ENCODE measurements around the gene MPIG6B.

The MPIG6B gene

DNA sequence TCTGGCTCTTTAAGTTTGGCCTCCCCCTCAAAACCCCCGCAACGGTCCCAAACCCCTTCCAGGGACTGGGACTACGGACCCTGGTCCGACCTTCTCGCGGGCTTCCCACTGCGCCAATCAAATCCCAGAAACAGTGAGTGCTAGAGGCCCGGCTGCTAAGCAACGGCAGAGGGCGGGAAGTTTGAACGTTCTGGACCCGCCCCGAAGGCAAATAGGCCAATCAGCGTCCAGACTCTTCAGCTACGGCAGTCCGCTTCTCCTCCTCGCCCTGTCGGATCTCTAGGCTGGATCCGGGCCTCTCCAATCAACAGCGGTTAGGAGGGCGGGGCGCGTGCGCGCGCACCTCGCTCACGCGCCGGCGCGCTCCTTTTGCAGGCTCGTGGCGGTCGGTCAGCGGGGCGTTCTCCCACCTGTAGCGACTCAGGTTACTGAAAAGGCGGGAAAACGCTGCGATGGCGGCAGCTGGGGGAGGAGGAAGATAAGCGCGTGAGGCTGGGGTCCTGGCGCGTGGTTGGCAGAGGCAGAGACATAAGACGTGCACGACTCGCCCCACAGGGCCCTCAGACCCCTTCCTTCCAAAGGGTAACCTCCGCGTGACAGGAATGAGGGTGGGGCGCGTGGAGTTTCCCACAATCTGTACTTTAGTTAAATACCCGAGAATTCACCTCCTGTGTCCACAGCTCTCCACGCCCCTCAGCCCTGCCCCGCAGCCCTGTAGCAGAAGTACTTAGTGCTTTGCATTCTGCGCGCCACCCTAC is 16.6 kb downstream of the MPIG6B start, which contains the start of gene MSH5:
TSS of gene MSH5 (plus strand) at position 367 of the 758 bp plus-strand sequence. CDS start 462 bp downstream, outside the sequence.
- peak; percentile 91 for DNase-seq

DNA sequence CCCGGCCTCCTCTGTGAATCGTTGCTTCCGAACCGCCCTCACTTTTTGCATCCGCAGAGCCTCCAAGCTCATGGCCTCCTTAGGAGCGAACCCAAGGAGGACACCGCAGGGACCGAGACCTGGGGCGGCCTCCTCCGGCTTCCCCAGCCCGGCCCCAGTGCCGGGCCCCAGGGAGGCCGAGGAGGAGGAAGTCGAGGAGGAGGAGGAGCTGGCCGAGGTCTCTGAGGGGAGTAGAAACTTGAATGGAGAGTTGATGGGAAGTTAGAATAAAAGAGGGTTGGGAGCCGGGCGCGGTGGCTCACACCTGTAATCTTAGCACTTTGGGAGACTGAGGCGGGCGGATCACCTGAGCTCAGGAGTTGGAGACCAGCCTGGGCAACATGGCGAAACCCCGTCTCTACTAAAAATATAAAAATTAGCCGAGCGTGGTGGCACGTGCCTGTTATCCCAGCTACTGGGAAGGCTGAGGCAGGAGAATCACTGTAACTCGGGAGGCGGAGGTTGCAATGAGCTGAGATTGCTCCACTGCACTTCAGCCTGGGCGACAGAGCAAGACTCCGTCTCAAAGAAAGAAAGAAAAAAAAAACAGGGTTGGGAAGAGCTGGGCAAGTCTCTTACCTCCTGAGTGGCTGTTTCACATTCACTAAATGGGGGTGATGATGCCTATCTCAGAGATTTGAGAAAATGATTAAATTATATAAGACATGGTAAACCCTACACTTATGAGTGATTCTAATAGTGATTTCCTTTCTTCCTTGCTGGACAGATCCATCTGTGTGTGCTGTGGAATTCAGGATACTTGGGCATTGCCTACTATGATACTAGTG is 17.4 kb downstream of the MPIG6B start:
- no peak for DNase-seq

DNA sequence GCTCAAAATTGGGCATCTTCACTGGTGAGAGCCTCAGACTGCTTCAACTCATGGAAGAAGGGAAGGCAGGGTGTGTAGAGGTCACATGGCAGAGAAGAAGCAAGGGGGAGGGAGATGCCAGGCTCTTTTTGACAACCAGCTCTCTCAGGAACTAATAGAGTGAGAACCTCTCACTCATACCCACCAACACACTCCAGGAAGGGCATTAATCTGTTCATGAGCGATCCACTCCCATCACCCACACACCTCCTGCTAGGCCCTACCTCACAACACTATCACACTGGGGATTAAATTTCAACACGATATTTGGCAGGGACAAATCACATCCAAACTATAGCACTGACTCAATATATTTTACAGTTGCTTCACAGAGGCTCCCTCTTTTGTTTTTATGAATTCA is 18.6 kb downstream of the MPIG6B start:
- no peak for DNase-seq

DNA sequence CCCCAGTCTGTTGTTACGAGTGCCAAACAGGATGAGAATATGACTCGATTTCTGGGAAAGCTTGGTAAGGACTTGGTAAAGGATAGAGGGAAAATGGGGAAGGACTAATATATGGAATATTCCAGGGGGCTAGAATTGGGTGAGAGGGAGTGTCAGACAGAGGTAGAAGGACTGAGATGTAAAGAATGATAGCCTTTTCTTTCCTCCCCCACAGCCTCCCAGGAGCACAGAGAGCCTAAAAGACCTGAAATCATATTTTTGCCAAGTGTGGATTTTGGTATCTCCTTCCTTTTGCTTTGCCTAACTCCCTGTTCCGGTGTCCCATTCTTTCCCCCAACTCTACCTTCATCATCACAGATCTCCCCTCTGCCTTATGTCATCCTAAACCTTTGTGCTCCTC is 19.7 kb downstream of the MPIG6B start:
- no peak for DNase-seq

DNA sequence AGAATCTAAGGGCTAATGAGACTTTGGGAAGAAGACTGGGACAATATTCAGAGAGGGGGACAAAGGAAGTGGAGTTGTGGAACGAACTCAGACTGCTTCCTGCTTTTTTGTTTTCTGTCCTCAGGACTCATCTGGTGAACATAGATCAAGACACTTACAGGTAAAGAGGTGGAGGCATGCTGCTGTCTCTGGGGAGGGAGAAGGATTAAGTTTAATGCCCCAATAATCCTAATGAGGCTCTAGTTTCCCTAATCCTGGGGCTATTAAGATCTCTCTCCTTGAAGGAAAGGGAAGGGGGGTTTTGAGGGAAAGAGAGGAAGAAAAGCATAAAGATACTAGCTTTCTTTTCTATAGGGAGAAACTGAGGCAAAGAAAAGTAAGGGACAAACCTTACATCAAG is 21.2 kb downstream of the MPIG6B start:
- DNase-seq = no peak

DNA sequence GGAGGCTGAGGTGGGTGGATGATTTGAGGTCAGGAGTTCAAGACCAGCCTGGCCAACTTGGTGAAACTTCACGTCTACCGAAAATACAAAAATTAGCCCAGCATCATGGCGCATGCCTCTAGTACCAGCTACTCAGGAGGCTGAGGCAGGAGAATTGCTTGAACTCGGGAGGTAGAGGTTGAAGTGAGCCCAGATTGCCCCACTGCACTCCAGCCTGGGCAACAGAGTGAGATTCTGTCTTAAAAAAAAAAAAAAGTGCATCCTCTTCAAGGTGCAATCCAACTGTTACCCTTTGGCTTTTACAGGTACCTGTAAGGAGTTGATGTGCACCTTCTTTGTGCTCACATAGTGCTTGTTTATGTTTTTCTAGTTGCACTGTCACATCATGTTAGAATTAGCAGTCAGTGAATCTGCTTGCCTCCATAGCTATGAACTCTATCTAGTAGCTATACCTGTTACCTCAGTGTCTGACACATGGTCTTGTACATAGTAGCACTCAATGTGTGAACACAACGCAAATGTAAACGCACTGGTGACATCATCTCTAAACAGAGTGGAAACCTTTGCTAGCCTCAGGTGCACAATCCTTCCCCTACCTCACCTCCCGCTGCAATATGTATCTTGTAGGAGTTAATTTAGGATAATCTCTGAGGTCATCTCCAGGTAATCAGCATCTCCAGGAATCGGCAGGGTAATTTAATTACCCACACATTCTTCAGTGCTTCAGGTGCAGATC is 26.3 kb downstream of the MPIG6B start:
- DNase-seq = no peak

DNA sequence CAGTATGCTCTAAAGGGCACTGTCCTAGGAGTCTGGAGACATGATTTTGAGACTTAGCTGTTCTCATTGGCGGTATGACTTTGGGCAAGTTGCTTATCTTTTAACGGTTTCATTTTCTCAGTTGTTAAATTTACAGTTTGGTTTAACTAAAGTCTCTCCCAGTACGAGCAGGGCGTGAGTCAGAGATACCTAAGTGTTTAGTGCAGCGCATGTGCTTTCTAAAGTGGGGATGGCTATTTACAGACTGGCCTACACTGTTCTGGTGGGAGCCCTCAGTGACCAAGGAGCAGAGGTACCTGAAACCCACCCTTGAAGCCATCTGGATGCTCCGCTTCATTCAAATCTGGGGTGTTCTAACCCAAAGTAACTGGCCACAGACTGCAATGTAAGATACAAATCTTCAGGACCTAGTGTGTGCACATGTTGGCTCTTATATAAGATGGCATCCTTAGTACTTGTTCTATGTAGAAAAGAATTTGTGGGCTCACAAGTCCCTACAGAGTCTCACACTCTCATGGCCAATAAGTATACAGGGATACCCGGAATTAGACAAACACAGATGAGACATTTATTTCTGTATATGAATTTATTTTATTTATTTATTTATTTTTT is 27.3 kb downstream of the MPIG6B start:
- DNase-seq = no peak

DNA sequence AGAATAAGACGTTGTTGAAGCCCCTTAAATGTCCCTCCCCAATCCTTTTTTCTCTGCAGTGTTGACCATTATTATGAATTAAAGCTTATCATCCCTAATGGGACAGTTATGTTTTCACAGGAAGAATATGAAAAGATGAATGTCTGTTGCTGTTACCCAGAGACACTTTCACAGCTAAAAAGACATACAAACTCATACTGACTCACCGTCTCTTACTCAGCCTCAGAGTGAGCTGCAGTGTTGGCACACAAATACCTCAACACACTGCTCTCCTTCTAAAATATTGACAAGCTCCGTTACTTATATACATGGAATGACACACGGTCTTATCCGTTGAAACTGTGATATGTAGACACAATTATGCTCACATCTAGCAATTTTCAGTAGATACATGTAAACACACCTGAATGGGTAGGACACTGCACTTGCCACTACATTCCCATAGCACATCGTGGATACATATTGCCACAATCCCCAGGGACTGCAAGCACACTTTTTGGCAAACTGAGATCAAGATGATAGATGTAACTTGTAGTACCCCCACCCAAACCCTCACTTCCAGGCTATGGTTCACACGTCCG is 29.7 kb downstream of the MPIG6B start:
- DNase-seq = no peak

DNA sequence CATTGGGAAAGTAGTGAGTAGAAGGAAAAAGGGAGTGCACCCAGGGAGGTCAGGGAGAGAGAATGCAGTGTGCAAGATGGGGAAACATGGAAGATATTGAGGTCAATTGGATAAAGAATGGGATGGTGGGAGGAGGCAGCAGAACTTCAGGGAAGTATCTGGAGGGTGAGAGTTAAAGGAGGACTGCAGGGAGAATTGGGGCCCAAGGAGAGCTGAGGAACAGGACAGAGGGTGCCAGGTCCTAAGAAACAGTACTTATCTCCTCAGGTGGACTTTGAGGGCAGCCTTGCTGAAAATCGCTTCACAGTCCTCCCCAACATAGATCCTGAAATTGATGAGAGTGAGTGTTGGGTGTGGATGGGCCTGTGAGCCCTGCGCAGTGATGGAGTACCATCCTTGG is 35.1 kb downstream of the MPIG6B start:
- no peak for DNase-seq

DNA sequence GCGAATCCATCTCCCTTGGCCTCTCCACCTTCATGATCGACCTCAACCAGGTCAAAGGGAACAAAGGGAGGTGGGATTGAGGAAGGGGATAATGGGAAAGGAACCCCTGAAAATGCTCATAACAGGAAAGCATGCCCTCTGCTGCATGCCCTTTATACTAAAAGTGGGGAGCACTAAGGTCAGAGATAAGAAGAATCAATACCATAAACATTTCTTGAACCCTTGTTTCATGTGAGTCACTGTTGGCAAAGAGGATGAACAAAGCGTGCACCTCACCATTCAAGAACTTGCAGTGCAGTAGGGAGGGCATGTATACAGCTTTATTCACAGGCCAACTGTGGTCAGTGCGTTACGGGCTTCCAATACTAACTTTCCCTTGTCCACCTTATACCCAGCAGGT is 37.6 kb downstream of the MPIG6B start:
- DNase-seq = no peak

DNA sequence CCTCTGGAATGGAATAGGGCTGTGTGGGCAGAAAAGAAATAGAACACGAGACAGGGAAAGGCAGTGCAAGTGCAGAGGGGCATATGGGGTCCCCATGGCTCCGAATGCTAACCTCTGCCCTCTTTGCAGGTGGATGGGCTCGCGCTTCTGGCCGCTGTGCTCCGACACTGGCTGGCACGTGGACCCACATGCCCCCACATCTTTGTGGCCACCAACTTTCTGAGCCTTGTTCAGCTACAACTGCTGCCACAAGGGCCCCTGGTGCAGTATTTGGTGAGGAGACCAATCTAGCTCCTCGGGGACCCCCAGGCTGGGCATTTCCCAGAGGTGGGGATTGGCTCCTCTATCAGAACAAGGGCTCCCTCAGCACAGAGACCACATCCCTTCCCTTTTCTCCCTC is 38.2 kb downstream of the MPIG6B start:
- no peak for DNase-seq

DNA sequence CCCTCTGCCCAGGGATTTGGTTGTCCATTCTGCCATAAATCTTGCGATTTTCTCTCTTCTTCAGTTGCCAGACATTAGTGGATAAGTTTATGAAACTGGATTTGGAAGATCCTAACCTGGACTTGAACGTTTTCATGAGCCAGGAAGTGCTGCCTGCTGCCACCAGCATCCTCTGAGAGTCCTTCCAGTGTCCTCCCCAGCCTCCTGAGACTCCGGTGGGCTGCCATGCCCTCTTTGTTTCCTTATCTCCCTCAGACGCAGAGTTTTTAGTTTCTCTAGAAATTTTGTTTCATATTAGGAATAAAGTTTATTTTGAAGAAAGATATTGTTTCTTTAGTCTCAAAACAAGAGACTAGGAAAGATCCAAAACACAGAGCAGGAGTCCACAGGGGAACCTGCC is 39.2 kb downstream of the MPIG6B start, which contains the start of gene SAPCD1:
TSS of gene SAPCD1 (plus strand) at position 301 of the 400 bp plus-strand sequence. CDS start 399 bp downstream, outside the sequence.
- DNase-seq = no peak

DNA sequence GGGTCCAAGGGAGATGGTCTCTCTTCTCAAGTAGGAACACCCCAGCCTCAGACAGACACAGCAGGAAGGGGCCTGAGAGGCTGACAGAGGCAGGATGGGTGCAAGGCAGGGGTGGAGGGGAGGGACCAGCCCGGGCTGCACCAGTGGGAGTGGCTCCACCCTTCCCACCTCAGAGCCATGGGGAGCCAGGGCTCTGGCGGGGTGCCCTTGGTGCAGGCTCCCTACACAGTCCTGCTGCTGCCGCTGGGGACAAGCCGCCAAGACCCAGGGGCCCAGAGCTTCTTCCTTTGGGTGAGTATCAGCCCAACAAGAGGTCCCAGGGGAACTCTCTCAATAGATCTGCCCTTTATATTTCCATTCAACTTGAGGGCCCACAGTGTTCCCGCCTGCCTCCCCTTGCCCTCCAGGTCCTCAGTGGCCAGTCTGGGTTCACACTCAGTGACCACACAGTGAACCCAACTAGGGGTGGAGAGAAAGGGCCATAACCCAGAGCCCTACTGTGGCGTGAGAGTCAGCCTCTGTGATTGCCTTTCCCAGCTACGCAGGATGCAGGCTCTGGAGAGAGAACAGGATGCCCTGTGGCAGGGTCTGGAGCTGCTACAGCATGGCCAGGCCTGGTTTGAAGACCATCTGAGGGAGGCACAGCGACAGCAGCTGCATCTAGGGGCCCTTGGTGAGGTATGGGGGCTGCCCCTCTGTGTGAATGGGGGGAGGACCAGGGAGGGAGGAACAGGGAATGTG is 39.9 kb downstream of the MPIG6B start:
- DNase-seq = no peak

DNA sequence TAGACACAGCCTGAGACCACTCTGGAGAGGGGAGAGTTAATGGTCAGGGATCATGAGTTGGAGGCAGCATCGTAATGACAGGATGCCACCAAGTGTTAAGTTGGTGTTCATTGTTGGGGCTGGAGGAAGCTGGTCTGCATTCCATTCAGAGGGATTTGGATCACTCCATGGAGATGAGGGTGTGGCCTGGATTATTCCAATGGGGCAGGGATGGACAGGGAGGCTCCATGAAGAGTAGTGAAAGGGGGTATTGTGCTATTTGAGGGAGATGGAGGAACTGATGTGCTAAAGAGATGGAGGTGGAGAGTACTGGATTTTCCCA is 40.4 kb downstream of the MPIG6B start:
- no peak for DNase-seq

DNA sequence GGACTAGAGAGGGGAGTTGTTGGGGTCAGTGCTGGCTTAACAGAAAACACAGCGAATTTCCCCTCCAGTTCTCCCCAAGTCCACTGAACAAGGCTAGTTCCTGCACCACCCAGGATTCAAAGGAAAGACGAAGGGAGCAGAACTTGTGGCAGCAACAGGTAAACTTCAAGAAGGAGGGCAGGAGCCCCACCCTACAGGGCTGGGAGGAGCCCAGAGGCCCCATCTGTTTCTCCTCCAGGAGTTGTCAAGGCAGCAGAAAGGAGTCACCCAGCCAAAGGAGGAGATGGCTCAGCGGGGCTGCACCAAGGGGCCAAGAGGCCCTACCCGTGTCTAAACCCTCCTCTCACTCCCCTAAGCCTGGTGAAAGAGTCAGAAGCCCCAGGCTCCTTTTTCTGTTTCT is 41.0 kb downstream of the MPIG6B start:
- no peak for DNase-seq

DNA sequence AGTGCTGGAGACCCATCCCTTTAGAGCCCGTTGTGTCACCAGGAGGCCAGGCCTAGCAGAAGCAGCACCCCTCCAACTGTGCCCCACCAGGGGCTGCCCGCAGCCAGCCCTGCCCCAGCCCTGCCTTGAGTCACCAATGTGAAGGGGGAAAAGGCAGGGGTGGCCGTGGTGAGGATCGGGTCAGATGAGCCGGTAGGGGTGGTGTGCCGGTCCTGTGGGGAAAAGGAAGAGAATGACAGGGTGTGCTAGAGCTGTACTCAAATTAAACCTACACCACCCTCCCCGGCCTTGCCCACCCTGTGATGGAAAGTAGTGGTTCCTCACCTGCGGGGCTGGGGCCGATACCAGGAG is 42.4 kb downstream of the MPIG6B start:
- no peak for DNase-seq

DNA sequence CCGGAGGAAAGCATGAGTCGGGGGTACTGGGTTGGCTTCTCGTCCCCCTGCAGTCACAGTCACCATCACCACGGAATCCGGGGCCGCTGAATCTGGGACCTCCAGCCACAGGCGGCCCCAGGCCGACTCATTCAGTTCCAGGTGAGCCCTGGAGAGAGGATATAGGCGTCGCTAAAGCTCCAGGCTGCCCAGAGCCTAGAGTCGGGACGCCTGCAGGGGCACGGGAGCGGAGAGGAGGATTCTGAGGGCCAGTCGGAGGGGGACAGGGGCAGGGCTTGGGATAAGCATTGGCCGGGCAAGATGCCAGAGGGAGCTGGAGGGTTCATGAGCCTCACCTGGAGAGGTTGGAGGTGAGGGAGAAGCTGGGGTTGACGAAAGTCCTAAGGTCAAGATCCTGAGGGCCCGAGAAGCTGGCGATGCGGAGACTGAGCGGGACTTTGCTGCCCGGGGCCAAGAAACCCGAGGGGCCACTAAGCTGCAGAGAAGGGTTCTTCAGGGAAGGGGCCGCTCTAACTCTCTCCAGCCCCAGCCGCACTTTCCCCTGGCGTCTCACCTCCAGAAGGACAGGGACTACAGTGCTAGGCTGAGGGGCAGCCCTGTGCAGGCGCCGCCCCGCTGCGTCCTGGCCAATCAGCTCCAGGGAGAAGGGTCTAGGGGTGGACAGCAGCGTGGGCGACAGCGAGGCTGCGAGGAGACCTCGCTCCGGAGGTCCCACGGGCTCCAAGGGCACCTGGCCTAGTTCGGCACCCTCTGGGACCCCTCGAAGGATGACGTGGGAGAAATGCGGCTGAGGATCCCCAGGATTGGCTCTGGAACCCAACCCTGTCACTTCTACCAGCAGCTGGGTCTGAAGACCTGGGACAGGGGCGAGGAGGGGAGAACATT is 43.0 kb downstream of the MPIG6B start:
- no peak for DNase-seq

DNA sequence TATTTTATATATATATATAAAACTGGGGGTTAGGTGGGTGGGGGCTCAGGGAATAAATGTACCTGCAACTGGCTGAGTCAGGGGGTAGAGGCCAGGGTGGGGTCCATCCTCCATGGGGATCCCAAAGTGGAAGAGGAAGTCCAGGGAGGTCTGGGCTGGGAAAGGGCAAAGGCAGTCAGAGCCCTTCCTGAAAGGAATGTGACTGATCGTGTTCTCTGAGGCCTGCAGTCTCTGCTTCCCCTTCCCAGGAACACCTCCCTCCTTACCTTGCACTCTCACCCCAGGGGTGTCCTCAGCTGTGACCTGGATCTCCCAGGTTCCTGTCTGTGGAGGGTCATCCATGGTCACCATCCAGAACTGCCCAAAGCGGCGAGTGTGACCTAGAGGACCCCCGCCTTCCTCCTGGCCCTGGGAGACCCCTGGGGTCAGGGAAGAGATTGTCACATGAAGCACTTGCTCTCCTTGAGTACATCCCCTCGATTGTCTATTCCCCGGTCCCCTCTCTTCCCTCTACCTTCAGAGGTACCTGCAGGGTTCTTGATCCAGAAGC is 44.0 kb downstream of the MPIG6B start:
- DNase-seq = no peak

DNA sequence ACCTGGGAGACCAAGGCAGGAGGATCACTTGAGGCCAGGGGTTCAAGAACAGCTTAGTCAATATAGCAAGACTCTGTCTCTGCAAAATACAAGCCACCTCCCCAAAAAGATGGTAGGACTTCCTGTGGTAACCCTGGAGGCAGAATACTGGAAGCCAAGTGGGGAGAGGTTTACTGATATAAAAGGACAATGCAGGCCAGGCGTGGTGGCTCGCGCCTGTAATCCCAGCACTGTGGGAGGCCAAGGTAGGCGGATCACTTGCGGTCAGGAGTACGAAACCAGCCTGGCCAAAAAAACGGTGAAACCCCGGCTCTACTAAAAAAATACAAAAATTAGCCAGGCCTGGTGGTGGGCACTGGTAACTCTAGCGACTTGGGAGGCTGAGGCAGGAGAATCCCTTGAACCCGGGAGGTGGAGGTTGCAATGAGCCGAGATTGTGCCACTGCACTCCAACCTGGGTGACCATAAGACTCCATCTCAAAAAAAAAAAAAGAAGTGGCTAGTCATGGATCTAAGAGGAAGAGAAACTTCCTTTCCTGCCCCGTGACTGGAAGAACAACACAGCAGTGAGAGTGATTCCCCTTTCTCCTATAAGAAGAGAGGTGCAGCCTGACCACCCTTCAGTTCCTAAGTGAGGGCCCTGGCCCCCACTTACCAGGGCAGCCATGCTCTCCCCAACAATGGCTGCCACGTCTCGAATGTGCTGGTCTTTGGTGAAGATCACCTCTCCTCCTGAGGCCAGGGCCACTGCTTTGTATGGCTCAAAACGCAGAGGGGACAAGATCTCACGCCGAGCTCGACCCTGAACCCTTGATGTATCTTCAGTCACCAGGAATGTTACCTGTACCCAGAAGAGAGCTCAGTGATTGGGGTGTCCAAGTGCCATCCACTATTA is 45.4 kb downstream of the MPIG6B start:
- DNase-seq = no peak
